Activated naive CD4-positive, alpha-beta T cell treated with anti-CD3 and anti-CD28 coated beads, Interleukin-2, amount 50 U/mL, for 16 hours (primary cell): ENCODE data around the gene AKAP12.
A peak's percentile ranks its signal among the peaks of the same experiment; 100 is the strongest.
"Not testable (repeated sequence)": the region's sequence is repeated elsewhere in the genome, so short reads cannot be mapped to it uniquely, and the experiment has no call there.

Experiments
- DNase-seq: peaks from one replicate; pipeline ENCODE4 v3.0.0-alpha.2; 2020

AKAP12 gene

GRCh38 chr6:151352410-151353396, 112.9 kb downstream of the AKAP12 start:
- DNase-seq, result no peak

- DNase-seq, result no peak
Measured at GRCh38 chr6:151353795-151354194, 114.0 kb downstream of the AKAP12 start.

GRCh38 chr6:151356983-151357382, 117.2 kb downstream of the AKAP12 start:
- not testable (repeated sequence) for DNase-seq

- no peak for DNase-seq
Measured at GRCh38 chr6:151357758-151358436, 118.1 kb downstream of the AKAP12 start.

- DNase-seq, result no peak
Measured at GRCh38 chr6:151358475-151358874, 118.7 kb downstream of the AKAP12 start.

DNA sequence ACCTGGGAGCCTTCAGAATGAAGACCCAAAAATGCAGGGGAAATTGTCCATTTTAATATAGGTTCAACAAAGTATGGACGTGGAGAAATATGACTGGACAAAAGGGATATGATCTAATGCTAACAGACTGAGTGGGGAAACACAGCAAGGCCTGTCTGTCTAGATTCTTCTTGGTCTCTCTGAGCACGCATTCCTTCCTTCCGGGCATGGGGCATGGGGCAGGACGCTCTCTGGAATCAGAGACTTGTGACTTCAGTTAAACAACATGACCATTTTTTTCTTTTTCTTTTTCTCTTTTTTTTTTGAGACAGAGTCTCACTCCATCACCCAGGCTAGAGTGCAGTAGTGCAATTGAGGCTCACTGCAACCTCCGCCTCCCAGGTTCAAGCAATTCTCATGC, 119.7 kb downstream of the AKAP12 start:
- no peak for DNase-seq

GRCh38 chr6:151365233-151365632, 125.5 kb downstream of the AKAP12 start:
- no peak for DNase-seq

GRCh38 chr6:151370509-151371078, 130.8 kb downstream of the AKAP12 start:
- DNase-seq, result no peak

DNA sequence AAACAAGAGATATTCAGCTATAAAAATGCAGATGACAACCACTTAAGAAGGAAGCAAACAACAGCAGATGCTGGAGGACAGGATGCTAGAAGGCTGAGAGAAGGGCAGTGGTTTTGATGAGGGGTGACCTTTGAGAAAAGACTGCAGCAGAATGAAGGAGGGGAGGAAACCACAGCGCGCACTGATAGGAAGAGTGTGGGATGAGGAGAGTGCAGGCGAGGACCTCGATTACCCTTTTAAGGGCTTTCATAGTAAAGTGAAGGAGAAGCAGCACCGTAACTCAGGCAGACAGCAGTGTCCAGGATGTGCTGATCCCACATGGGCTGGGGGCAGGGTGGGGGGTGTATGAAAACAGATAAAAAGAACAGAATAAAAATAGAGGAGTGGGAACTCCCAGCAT, 132.4 kb downstream of the AKAP12 start:
- DNase-seq, result no peak

DNA sequence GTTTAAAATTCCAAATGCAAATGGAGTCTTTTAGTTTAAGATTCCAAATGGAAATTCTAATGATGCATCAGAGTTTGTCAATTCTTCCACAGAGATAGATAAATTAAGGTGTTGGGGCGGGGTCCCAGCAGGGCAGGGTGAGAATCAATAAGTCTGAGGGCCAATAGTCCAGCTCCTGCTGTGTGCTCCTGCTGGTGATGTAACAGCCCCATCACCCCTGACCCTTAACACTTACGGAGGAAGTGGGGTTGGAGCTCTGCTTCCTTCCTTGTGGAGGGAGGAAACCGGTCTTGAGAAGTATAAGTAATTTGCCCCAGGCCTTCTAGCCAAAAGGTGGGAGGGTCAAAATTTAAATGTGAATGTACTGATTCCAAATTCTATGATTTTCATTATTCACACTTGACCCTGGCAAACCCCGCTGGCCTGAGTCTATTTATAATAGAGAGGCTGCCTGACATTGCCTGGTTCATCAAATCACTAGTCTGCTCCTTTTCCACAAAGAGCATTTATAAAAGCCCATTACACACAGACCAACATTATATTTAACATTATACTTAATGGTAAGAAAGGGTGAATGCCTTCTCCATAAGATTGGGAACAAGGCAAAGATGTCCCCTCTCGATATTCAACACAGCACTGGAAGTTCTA, 134.4 kb downstream of the AKAP12 start:
- DNase-seq, result no peak

DNA sequence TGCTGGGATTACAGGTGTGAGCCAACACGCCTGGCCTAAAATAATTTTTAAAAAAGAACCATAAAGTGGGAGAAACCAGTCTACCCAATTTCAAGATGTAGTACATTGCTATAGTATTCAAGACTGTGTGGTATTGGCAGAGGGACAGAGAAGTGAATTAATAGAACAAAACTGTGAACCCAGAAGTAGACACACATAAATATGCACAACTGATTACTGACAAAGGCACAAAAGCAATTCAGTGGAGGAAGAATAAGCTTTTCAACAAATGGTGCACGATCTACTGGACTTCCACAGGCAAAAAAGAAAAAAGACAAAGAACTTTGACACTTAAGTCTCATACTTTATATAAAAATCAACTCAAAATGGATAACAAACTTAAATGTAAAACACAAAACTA, 136.1 kb downstream of the AKAP12 start:
- DNase-seq, result no peak

DNA sequence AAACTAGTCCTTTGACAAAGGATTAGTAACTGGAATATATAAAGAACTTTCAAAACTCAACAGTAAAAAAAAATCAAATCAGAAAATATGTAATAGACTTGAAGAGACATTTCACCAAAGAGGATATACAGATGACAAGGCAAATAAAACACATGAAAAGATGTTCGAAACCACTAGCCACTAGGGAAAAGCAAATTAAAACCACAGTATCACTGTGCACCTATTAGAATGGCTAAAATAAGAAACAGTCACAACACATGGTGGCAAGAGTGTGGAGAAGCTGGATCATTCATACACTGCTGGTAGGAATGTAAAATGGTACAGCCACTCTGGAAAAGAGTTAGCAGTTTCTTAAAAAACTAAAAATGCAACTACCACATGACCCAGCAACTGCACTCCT, 136.7 kb downstream of the AKAP12 start:
- no peak for DNase-seq

- no peak for DNase-seq
Measured at GRCh38 chr6:151377095-151377494, 137.3 kb downstream of the AKAP12 start.

DNA sequence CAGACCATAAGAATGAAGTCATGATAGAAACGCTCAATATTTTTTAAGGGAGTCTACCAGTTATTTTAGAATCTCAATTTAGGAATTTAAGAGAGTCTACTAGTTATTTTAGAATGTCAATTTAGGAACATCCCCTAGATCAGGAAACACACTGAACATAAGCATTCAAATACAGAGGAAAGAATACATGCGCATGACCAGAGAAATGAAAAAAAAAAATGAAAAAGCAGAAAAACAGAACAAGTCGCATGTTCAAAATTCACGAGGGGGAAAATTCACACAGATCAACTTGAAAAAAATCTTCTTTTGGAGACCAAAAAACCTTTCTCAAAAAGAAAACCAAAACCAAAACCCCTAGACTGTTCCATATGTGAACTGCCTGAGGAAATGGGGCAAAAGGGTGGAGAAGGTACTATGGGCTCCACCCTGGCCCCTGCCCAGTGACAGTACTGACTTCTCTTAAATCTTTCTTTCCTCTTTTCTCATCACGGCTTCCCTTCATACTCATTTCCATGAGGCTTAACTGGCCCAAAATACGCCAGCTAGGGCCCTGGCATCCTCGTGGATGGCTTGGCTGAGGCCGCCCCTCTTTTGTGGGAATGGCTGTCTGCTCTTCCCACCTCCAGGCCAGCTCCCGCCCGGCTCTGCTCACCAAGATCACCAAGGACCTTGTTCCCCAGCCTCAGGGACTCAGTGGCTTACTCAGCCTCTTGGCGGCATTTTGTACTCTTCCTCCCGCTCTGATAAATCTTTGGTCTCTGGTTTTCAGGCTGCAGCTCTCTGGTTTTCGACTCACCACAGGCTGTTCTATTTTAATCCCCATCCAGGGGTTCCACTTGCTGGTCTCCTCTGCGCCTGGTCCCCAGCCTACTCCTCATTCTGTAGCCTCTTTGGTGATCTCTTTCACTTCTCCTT, 140.4 kb downstream of the AKAP12 start:
- DNase-seq, result peak; percentile 16

DNA sequence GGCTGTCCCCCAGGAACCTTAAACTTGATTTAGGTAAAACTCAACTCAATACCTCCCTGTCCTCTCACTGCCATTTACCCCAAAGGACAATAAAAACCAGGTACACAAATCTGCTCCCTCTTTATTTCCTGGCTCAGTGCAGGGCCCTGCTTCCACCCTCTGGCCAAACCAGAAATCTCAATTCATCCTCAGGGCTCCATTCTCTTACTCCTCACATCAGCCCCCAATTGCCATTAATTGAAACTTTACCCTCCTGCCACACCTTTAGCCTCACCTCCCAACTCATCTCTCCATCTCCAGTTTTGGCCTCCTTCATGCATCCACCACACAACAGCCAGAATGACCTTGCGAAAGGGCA, 141.1 kb downstream of the AKAP12 start:
- no peak for DNase-seq

GRCh38 chr6:151381722-151382121, 142.0 kb downstream of the AKAP12 start:
- DNase-seq, result no peak

- DNase-seq, result not testable (repeated sequence)
Measured at GRCh38 chr6:151382631-151383030, 142.9 kb downstream of the AKAP12 start.

DNA sequence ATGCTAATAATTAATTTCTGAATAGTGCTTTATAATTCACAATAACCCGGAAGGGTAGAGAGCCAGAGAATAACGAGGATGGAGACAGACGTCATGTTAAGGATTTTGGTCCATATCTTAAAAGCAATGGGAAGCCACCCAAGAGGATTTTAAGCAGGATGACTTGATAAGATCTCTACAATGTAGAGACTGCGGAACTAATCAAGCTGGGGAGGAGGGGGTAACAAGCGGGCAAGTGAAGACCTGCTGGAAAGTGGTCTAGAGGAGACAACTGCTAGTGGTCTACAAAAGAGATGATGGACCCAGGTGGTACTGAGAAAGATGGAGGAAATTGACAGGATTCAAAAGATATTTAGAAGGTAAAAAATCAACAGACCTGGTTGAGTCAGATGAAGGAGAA, 144.4 kb downstream of the AKAP12 start:
- DNase-seq, result no peak

DNA sequence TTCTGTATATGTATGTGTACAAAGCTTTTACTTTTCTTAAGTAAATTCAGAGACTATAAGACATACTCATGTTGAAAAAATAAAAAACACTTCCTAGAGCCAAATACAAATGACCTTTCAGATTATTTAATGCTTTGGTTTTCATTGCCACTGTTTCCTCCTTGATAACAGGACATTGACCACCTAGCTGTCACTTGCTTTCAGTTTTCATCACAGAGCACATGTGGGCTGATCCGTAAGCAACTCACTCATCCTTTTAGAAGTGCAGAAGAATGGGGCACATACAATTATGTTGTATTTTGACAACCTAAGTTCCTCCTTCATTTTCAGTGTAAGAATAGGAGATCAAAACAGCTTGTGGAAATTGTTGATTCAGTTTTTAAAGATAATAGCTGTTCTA, 145.4 kb downstream of the AKAP12 start:
- DNase-seq, result no peak

DNA sequence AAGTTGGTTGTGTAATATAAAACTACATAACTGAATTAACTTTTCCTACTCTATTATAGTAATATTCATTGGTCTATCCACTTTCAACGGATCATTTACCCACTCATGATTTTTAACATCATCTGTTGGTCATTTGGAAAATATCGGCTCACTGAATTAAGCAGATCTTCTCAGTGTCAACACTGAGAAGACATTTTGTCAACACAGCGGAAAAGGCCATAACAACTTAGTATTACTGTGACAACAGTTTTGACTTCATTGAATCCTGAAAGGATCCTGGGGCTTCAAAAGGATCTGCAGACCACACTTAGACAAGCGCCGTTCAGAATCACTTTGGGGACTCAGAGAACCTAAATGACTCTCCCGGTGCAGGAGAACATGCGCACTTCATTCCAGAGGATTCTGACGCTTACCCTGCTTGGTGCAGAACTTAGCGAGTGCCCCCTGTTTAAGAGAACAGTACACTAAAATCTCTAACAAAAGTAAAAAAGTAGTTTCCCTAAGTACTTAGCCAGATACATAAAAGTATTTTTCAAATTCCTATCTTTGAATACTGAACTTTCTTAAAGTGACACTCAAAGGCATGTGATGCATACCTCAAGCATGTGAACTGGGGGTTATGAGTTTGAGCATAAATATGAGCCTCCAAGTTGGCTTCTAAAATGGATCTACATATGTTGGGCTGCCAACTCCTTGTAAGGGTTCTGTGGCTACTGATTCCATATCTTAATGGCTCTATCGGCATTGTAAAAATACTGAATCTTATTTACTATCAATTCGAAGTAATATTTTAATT, 147.6 kb downstream of the AKAP12 start:
- DNase-seq, result no peak

DNA sequence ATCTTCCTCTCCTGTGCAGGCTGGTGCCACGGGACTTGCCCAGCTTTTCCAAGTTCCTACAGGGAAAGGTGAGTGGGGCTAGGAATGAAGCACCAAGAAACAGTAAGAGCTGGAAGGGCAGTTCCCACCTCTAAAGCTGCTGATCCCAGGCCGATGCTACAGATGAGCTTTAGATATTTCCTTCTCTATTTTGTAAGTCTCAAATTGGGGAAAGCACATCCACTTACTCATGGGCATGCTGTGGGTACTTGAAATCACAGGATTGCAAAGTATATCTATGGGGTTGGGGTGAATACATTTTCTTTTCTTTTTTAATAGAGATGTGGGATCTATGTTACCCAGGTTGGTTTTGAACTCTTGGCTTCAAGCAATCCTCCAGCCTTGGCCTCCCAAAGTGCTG, 148.5 kb downstream of the AKAP12 start:
- no peak for DNase-seq
